Measurements from ENCODE around the gene NEK10. TPM values are rescaled to one million over a fixed set of nuclear protein-coding genes. Genes with fewer than 3 reads are reported as not detected.

NEK10 gene
- polyA plus RNA-seq, 1 experiment, result 3.0 TPM

DNA sequence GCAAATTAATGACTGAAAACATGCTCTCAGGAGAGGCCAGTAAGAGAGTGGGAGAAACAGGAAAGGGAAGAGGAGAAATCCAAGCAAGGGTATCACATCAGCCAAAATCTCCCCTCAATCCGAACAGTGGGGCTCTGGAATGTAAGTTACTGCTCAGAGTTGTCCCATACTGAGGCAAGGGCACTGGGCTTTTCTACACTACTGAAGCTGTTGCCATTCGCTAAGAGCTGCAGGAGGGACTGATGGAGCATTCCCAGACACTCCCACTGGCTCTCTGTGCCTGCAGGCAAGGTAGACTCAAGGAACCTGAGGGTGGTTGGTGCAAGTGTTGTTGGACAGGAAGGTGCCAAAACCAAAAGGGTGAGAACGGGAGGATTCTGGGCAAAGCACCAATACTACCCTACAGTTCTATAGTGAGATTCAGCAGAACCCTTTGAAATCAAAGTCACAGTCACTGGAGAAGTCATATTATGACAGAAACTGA lies 46.1 kb downstream of the NEK10 start:
- Histone ChIP-seq H3K27me3 (ENCODE audit: control insufficient read depth, insufficient read depth, low read length) (no peaks in the 10 kb centered on the region), H3K4me3 (ENCODE audit: low read depth, low read length) (no peak overlapping the region), H3K27ac (ENCODE audit: low read depth, low read length) (no peak overlapping the region), H3K9me3 (ENCODE audit: control insufficient read depth, insufficient read depth, low read length) (no peaks in the 10 kb centered on the region)
- ChIA-PET CTCF (interaction anchor here (1.1 to 4.0 kb wide), 3 partner anchors 11 to 358 kb away, joined by 3 to 20 read pairs (median 4); no protein-coding TSS in a partner anchor), POLR2A (no interaction called here)
- no peak for DNase-seq (ENCODE audit: low read depth, low spot score)
- TF ChIP-seq, protein P1, sequence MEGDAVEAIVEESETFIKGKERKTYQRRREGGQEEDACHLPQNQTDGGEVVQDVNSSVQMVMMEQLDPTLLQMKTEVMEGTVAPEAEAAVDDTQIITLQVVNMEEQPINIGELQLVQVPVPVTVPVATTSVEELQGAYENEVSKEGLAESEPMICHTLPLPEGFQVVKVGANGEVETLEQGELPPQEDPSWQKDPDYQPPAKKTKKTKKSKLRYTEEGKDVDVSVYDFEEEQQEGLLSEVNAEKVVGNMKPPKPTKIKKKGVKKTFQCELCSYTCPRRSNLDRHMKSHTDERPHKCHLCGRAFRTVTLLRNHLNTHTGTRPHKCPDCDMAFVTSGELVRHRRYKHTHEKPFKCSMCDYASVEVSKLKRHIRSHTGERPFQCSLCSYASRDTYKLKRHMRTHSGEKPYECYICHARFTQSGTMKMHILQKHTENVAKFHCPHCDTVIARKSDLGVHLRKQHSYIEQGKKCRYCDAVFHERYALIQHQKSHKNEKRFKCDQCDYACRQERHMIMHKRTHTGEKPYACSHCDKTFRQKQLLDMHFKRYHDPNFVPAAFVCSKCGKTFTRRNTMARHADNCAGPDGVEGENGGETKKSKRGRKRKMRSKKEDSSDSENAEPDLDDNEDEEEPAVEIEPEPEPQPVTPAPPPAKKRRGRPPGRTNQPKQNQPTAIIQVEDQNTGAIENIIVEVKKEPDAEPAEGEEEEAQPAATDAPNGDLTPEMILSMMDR (IDR thresholded peaks at IDR 0.05; ENCODE audit: low read depth, low read length), result no peak

DNA sequence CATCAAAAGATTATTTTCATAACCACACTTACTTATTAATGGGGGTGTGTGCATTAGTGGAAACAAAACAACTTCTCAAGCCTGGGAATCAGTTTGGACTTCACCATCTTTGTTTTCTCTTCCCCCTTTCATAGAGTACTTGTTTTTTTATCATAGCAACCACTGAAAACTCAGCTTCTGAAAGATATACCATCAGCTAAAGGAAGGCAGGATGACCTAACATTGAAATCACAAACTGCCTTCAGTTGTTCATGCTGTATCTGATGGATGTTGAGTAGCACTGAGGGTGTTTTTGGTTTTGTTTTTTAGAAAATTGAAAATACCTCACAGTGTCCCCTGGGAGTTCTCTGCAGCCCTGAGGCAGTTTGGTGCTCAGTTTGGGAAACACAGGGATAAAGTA lies 46.5 kb downstream of the NEK10 start:
- TF ChIP-seq, protein P1 (IDR thresholded peaks at IDR 0.05; ENCODE audit: low read depth, low read length), result no peak
- DNase-seq (ENCODE audit: low read depth, low spot score), result no peak
- CTCF ChIA-PET, result interaction anchor here (1.4 to 4.0 kb wide), 2 partner anchors 10 to 359 kb away, joined by 4 to 20 read pairs; no protein-coding TSS in a partner anchor
- Histone ChIP-seq H3K27me3 (ENCODE audit: control insufficient read depth, insufficient read depth, low read length) (no peaks in the 10 kb centered on the region), H3K4me3 (ENCODE audit: low read depth, low read length) (no peak overlapping the region), H3K9me3 (ENCODE audit: control insufficient read depth, insufficient read depth, low read length) (no peaks in the 10 kb centered on the region), H3K27ac (ENCODE audit: low read depth, low read length) (no peak overlapping the region)
- POLR2A ChIA-PET, result no interaction called here

DNA sequence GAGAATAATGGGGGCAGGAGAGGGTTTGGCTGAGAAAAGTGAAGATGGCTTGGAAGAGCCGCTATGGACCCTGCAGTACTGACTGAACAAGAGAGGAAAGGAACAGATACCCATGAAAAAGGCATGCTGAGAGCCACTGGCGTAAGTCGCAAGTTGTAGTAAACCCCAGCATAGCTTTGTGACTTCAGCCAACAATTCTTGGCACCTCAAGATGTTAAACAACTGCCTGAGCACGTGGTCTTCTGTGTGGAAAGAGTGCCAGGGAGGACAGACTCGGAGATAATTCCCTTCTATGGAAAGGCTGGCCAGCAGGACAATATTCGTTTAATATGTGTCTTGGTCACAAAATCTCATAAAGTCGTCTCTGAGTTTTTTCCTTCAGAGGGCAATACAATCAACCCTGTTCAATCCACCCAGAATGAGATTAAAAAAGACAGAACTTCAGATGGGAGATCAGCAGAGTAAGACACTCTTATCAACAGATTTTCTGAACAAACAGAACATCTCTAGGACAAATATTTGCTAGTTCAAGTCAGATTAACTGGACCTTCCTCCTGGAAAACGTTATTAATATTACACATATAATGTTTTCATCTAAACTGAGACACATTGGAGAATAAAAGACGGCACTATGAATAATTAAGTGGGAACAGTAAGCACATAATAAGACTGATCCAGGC lies 49.2 kb downstream of the NEK10 start:
- Histone ChIP-seq H3K4me3 (ENCODE audit: low read depth, low read length) (no peak overlapping the region), H3K27me3 (ENCODE audit: control insufficient read depth, insufficient read depth, low read length) (no peaks in the 10 kb centered on the region), H3K9me3 (ENCODE audit: control insufficient read depth, insufficient read depth, low read length) (no peaks in the 10 kb centered on the region), H3K27ac (ENCODE audit: low read depth, low read length) (no peak overlapping the region)
- TF ChIP-seq, protein P1 (IDR thresholded peaks at IDR 0.05; ENCODE audit: low read depth, low read length), result no peak
- CTCF ChIA-PET, result interaction anchor here (0.7 to 4.0 kb wide), 3 partner anchors 8 to 362 kb away, joined by 3 to 20 read pairs (median 4); no protein-coding TSS in a partner anchor
- no peak for DNase-seq (ENCODE audit: low read depth, low spot score)
- POLR2A ChIA-PET, result no interaction called here

DNA sequence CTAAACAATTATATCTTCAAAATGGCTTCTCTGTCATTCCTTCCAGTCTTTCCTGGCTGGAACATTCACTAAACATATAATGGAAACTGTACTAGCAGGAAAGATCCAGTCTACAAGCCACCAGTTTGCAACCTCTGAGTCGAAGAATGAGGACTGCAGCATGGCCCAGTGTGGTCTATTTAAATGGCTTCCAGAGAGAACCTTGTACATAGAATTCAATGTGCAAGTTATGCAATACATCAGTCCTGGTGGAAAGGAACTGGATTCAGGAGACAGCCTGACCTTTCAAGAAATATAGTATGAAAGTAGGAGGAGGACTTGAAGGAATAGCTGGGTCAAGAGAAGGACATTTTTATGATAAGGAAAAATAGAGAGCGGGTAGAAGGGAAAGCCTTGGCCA lies 49.9 kb downstream of the NEK10 start:
- Histone ChIP-seq H3K9me3 (ENCODE audit: control insufficient read depth, insufficient read depth, low read length) (no peaks in the 10 kb centered on the region), H3K27ac (ENCODE audit: low read depth, low read length) (no peak overlapping the region), H3K27me3 (ENCODE audit: control insufficient read depth, insufficient read depth, low read length) (no peaks in the 10 kb centered on the region), H3K4me3 (ENCODE audit: low read depth, low read length) (no peak overlapping the region)
- TF ChIP-seq, protein P1 (IDR thresholded peaks at IDR 0.05; ENCODE audit: low read depth, low read length), result no peak
- POLR2A ChIA-PET, result no interaction called here
- CTCF ChIA-PET, result interaction anchor here (0.7 to 4.0 kb wide), 2 partner anchors 7 to 362 kb away, joined by 3 to 20 read pairs; no protein-coding TSS in a partner anchor
- DNase-seq (ENCODE audit: low read depth, low spot score), result no peak

DNA sequence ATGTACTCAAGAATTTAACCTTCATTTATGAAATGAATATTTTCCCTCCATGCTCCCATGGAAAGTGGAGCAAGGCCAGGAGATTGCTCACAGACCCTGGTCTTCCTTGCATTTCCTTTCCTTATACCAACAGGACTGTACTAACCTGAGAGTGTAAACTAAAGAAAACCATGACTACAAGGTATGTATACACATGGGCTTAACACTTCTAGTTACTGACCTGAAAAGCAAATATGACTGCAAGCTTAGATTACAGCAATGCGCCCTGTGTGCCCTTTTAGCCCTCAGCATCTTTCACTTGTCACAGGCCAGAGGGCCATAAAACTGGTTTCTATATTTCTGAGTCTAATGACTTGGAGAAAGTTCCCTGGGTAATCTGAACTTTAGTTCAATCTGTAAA lies 52.1 kb downstream of the NEK10 start:
- no peak for DNase-seq (ENCODE audit: low read depth, low spot score)
- Histone ChIP-seq H3K4me3 (ENCODE audit: low read depth, low read length) (no peak overlapping the region), H3K9me3 (ENCODE audit: control insufficient read depth, insufficient read depth, low read length) (no peaks in the 10 kb centered on the region), H3K27ac (ENCODE audit: low read depth, low read length) (no peak overlapping the region), H3K27me3 (ENCODE audit: control insufficient read depth, insufficient read depth, low read length) (no peaks in the 10 kb centered on the region)
- TF ChIP-seq, protein P1 (IDR thresholded peaks at IDR 0.05; ENCODE audit: low read depth, low read length), result no peak
- ChIA-PET POLR2A (interaction anchor here (0.5 kb wide), 1 partner anchor 107 kb away, joined by 3 read pairs; no protein-coding TSS in a partner anchor), CTCF (interaction anchor here (0.6 kb wide), 1 partner anchor 402 kb away, joined by 3 read pairs; no protein-coding TSS in a partner anchor)

Measured in AG04450 (cell line).